Pulmonary artery endothelial cell (primary cell): ENCODE measurements around the gene SNED1. TPM values are rescaled to one million over a fixed set of nuclear protein-coding genes. Genes with fewer than 3 reads are reported as not detected.

ENCODE experiments used
- DNase-seq: peaks from one replicate; pipeline ENCODE4 v3.0.0-alpha.2; 2011; ENCODE audit warnings: low read depth, low spot score
- total RNA-seq: library from RNA; depleted of rRNA; stranded (reverse); fragments of >200 nt; gene quantifications from 2 replicates; pipeline ENCODE4 v1.2.3, GENCODE V29; 2014

The SNED1 gene
- total RNA-seq, 1 donor from 2014 or later: 16.6 TPM

GRCh38 chr2:240960309-240960970 lies 38.0 kb upstream of the SNED1 start:
- no peak for DNase-seq

GRCh38 chr2:240960971-240961876 lies 37.2 kb upstream of the SNED1 start:
- DNase-seq: no peak

GRCh38 chr2:240961910-240962299 lies 36.5 kb upstream of the SNED1 start:
- no peak for DNase-seq

- no peak for DNase-seq
These were observed 35.9 kb upstream of the SNED1 start for GRCh38 chr2:240962300-240963064.

GRCh38 chr2:240963065-240963867 lies 35.2 kb upstream of the SNED1 start:
- no peak for DNase-seq

- DNase-seq: no peak
These were observed 34.3 kb upstream of the SNED1 start for GRCh38 chr2:240963868-240964703.

GRCh38 chr2:240964704-240965295 lies 33.6 kb upstream of the SNED1 start:
- no peak for DNase-seq

GRCh38 chr2:240965296-240965904 lies 33.0 kb upstream of the SNED1 start:
- no peak for DNase-seq

- DNase-seq: no peak
These were observed 32.4 kb upstream of the SNED1 start for GRCh38 chr2:240965905-240966456.

- no peak for DNase-seq
These were observed 31.9 kb upstream of the SNED1 start for GRCh38 chr2:240966457-240966905.

- DNase-seq: no peak
These were observed 31.3 kb upstream of the SNED1 start for GRCh38 chr2:240966906-240967680.

GRCh38 chr2:240967681-240968621 lies 30.5 kb upstream of the SNED1 start:
- DNase-seq: no peak

- DNase-seq: no peak
These were observed 29.4 kb upstream of the SNED1 start for GRCh38 chr2:240968731-240969624.

GRCh38 chr2:240970104-240970503 lies 28.3 kb upstream of the SNED1 start:
- DNase-seq: no peak

GRCh38 chr2:240970816-240971215 lies 27.6 kb upstream of the SNED1 start:
- no peak for DNase-seq

- no peak for DNase-seq
These were observed 26.2 kb upstream of the SNED1 start for GRCh38 chr2:240972201-240972600.
